Endothelial cell (in vitro differentiated cells): Measurements from ENCODE around the gene IGFN1. TPM values are rescaled to one million over a fixed set of nuclear protein-coding genes. Genes with fewer than 3 reads are reported as not detected.

Experiments used
- DNase-seq: peaks from one replicate; pipeline ENCODE4 v3.0.0; 2021; ENCODE audit warnings: low spot score
- H3K27ac Mint-ChIP-seq: one replicate; pipeline ENCODE4 v1.8.0; 2021; ENCODE audit warnings: mixed read lengths, inconsistent platforms; ENCODE audit not compliant: unreplicated experiment
- H3K27me3 Mint-ChIP-seq: one replicate; pipeline ENCODE4 v1.8.0; 2021; ENCODE audit warnings: mild to moderate bottlenecking, moderate library complexity, mixed read lengths, inconsistent platforms; ENCODE audit not compliant: unreplicated experiment
- H3K36me3 Mint-ChIP-seq: one replicate; pipeline ENCODE4 v1.8.0; 2021; ENCODE audit warnings: mild to moderate bottlenecking, low read depth, mixed read lengths, inconsistent platforms; ENCODE audit not compliant: unreplicated experiment
- H3K4me1 Mint-ChIP-seq: one replicate; pipeline ENCODE4 v1.8.0; 2021; ENCODE audit warnings: mild to moderate bottlenecking, mixed read lengths, inconsistent platforms; ENCODE audit not compliant: unreplicated experiment
- H3K4me3 Mint-ChIP-seq: one replicate; pipeline ENCODE4 v1.8.0; 2021; ENCODE audit warnings: mild to moderate bottlenecking, mixed read lengths, inconsistent platforms; ENCODE audit not compliant: unreplicated experiment
- H3K9me3 Mint-ChIP-seq: one replicate; pipeline ENCODE4 v1.8.0; 2021; ENCODE audit warnings: mixed read lengths, inconsistent platforms; ENCODE audit not compliant: unreplicated experiment
- CTCF ChIP-seq: fragments of 200-600 bp; sonication (generic); IDR thresholded peaks from one replicate; pipeline ENCODE4 v1.5.0; 2021; ENCODE audit warnings: antibody characterized with exemption; ENCODE audit not compliant: unreplicated experiment
- total RNA-seq: library from RNA; stranded (reverse); fragmentation: NEBNext Ultra II Directional; extraction: Animal tissue kit (Norgen Biotek cat#: 25700); gene quantifications from one replicate; pipeline ENCODE4 v1.2.1, GENCODE V29; 2021; ENCODE audit not compliant: unreplicated experiment

IGFN1 gene
- total RNA-seq, 1 donor from 2014 or later, result not detected

GRCh38 chr1:201167041-201167991 lies 23.3 kb upstream of the IGFN1 start:
- no peak for TF ChIP-seq CTCF
- no peak for DNase-seq
- Mint-ChIP-seq H3K4me3 (no peak overlapping the region), H3K36me3 (no peaks in the 10 kb centered on the region), H3K4me1 (peaks cover 7% of the 10 kb centered on the region), H3K27me3 (peaks cover 3% of the 10 kb centered on the region), H3K9me3 (no peaks in the 10 kb centered on the region), H3K27ac (no peak overlapping the region)

GRCh38 chr1:201169203-201169602 lies 21.4 kb upstream of the IGFN1 start:
- peaks cover 7% of the 10 kb centered on the region for H3K4me1 Mint-ChIP-seq
- H3K36me3 Mint-ChIP-seq, result no peaks in the 10 kb centered on the region
- H3K27me3 Mint-ChIP-seq, result peaks cover 5% of the 10 kb centered on the region
- DNase-seq, result no peak
- no peak overlapping the region for H3K27ac Mint-ChIP-seq
- no peaks in the 10 kb centered on the region for H3K9me3 Mint-ChIP-seq
- H3K4me3 Mint-ChIP-seq, result no peak overlapping the region
- TF ChIP-seq CTCF, result no peak

- Mint-ChIP-seq H3K4me1 (peaks cover 7% of the 10 kb centered on the region), H3K27ac (no peak overlapping the region), H3K4me3 (no peak overlapping the region), H3K9me3 (no peaks in the 10 kb centered on the region), H3K36me3 (no peaks in the 10 kb centered on the region), H3K27me3 (peaks cover 5% of the 10 kb centered on the region)
- TF ChIP-seq CTCF, result no peak
- DNase-seq, result no peak
Measured at GRCh38 chr1:201169971-201170532, 20.6 kb upstream of the IGFN1 start.

GRCh38 chr1:201170533-201171062 lies 20.0 kb upstream of the IGFN1 start:
- TF ChIP-seq CTCF, result no peak
- H3K36me3 Mint-ChIP-seq, result no peaks in the 10 kb centered on the region
- no peak overlapping the region for H3K27ac Mint-ChIP-seq
- H3K9me3 Mint-ChIP-seq, result no peaks in the 10 kb centered on the region
- peaks cover 7% of the 10 kb centered on the region for H3K4me1 Mint-ChIP-seq
- DNase-seq, result peak; percentile 88
- peaks cover 5% of the 10 kb centered on the region for H3K27me3 Mint-ChIP-seq
- H3K4me3 Mint-ChIP-seq, result peak overlapping the region; percentile 84
